ENCODE data around the gene RTP5.
"Not testable (repeated sequence)": the region's sequence is repeated elsewhere in the genome, so short reads cannot be mapped to it uniquely, and the experiment has no call there.

RTP5 gene

DNA sequence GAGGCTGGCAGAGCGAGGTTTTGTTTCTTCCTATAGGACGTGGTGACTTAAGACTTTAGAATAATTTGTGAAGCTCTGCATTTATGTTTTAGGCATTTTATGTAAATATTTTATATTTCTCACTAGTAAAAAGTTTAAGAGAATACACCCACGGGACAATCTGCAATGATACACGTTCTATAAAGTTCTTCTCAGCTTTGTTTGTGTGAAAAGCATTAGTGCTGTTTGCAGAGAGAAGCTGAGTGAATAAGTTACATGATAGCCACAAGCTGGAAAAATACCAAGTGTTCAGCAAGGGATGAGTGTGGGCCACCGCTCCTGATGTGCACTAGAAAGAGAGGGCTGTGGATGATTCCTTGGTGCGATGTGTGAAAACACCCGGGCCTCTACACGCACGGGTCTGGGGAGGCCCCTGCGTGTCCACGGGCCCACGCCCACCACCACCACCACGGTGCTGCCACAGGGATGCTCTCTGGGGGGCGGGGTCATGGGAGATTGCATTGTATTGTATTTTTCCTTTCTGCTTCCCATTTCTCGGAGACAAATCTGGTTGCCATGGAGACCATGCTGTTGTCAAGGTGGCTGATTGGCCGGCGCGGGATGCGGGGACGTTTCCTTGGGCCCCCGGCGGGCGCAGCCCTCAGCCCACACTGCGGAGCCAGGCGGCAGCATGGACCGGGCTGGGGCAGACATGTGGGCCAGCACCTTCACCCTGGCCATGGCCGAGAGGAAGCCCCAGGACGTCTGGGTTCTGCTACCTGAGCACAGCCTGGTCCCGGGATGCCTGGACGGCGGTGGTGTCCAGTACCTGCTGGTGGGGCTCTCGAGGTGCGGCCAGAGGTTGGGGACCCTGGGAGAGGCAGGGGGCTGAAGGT, at the start of gene RTP5:
Gene RTP5, plus strand, starts transcription at position 643 of the 875 bp plus-strand sequence. Its CDS starts 28 bp downstream, at position 671.
- DNase-seq = no peak

DNA sequence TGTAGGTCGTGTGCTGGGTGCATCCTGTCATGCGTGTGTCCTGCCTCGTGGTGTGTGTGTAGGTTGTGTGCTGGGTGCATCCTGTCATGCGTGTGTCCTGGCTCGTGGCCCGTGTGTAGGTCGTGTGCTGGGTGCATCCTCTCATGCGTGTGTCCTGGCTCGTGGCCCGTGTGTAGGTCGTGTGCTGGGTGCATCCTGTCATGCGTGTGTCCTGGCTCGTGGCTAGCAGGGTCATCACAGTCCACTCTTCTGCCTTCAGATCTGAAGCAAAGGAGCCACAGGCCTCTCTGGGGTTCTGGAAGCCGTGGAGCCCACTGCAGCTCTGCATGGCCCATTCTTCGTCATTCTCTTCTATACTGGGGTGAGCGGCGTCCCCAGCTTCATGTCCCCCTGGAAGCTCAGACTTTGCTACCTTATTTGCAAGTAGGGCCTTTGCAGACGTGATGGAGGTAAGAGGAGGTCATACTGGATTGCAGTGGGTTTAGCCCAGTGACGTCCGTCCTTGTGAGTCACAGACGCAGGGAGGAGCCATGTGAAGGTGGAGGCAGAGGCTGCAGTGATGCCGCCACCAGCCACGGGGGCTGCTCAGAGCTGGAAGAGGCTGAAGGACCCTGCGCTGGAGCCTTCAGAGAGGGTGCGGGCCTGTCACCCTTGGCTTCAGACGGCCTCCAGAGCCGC, 49.4 kb upstream of the RTP5 start:
- not testable (repeated sequence) for DNase-seq

DNA sequence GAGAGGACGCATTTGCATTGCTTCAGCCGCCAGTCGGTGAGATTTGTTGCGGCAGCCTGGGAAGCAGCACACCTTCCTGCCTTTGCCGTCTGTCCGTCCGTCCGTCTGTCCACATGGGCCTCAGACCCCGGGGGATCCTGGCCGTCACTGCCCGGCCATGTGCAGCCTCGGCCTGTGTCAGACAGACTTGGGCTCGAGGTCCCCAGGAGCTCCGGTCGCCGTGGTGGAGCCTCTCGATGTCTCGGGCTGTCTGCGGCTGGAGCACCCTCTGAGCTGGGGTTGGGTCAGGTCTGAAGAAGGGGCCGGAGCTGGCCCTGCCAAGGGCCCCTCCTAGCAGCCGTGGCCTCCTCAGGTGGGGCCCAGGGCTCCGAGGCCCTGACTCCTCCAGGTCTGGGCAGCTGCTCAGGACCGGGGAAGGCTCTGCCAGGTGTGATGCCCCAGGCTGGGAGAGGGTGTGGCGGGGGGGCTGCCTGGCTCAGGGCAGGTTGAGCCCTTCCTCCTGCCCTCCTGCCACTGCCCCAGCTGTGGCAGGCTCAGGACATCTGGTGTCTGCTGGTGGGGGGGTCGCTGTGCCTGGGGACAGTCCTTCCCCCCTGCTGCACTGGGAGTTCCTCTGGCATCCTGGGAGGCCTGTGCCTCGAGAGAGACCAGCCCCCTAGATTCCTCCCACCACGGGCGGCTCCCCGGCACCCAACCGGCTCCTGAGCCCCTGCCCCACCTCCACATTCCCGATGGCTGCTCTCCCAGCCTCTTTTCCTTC, 48.7 kb upstream of the RTP5 start:
- DNase-seq = peak in 1 of 2 donors; percentile 6

DNA sequence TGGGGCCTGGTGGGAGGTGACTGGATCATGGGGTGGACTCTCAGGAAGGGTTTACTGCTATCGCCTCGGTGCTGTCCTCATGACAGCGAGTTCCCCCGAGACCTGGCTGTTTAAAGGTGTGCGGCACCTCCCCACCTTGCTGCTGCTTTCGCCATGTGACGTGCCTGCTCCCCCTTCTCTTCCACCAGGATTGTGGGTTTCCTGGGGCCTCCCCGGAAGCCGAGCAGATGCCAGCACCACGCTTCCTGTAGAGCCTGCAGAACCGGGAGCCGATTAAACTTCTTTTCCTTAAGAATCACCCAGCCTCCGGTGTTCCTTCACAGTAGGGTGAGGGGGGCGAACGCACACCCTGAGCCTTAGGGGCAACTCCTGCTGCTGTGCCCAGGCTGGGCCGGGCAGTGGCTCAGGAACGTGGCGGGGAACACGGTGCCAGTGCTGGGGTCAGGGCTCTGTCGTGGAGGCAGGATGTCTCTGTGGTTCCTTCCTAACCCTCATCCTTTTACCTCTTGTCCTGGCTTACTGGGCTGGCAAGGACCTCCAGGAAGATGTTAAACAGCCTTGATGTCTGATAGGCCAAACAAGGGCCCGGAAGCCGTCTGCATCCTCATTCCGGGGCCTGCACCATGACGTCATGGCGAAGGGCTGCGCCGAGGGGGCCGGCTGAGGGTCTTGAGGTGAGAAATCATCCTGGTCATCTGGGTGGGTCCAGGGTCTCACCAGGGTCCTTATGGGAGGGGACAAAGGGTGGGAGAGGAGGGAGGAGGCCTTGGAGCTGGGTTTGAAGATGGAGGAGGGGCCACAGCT, 47.9 kb upstream of the RTP5 start:
- DNase-seq = no peak

DNA sequence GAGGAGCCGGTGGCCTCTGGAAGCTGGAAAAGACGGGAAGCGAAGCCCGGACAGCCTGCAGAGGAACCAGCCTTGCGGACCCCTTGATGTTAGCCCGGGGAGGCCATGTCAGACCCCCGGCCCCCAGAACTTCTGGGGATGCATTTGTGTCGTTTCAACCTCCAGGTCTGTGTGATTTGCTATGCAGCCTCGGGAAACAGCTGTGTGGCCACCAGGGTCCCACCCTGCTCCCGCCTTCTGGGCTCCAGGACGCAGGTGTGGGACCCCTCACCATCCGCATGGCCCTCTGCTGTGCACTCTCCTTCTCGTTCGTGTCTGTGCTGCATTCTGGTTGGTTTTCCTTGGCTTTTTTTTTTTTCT, 47.3 kb upstream of the RTP5 start:
- no peak for DNase-seq

DNA sequence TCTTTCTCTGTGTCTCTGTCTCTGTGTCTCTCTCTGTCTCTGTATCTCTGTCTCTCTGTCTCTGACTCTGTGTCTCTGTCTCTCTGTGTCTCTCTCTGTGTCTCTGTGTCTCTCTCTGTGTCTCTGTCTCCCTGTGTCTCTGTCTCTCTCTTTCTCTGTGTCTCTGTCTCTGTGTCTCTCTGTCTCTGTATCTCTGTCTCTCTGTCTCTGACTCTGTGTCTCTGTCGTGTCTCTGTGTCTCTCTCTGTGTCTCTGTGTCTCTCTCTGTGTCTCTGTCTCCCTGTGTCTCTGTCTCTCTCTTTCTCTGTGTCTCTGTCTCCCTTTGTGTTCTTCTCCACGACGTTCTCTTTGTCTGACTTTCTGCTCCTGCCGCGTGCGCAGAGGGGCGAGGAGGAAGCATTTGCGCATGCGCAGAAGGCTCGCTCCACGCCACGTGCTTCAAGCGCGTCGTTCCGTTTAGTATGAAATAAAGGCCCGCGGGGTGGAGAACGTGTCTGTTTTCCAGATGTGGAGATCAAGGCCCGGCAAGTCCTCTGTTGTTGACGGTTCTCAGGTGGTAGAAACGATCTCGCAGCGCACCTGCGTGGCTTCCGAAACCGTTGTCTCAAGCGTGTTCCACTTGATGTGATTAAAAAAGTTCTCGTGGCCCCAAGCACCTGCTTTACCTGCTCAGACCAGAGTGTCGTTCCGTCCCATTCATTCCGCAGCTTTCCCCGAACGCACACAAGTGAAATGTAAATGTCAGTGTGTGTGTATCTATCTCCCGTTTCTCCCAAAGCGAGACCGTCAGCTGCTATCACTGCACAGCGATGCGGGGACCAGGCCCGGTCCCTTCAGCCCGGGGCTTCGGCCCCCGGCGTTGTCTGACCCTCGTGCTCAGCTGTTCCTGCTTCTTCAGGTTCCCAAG, 45.7 kb upstream of the RTP5 start:
- DNase-seq = not testable (repeated sequence)

DNA sequence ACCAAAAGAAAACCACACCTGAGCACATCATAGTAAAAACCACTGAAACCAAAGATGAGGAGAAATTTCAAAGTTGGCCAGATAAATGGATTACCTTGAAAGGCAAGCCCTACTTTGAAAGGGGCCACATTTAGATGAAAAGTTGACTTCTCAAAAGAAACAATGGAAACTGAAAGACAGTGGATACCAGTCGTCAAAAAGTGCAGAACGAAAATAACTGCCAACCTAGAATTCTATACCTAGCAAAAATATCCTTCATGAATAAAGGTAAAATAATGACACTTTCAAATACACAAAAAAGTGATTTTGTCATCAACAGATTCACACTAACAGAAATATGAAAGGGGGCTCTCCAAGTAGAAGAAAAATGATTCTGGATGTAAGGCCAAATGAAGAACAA, 42.1 kb upstream of the RTP5 start:
- no peak for DNase-seq

DNA sequence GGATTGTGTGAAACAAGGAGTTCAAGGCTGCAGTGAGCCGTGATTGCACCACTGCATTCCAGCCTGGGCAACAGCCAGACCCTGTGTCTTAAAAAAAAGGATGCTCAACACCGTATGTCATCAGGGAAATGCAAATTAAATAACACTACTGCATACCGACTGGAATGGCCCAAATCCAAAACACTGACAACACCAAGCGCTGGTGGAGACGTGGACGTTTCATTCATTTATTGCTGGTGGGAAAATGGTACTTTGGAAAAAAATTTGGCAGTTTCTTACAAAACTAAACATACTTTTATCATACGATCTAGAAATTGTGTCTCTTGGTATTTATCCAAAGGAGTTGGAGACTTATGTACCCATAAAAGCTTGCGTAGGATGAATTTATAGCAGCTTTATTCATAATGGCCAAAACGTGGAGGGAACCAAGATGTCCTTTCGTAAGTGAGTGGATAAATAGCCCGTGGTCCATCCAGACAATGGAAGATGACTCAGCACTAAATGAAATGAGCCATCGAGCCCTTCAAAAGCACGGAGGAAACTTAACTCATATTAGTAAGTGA, 36.3 kb upstream of the RTP5 start:
- no peak for DNase-seq

DNA sequence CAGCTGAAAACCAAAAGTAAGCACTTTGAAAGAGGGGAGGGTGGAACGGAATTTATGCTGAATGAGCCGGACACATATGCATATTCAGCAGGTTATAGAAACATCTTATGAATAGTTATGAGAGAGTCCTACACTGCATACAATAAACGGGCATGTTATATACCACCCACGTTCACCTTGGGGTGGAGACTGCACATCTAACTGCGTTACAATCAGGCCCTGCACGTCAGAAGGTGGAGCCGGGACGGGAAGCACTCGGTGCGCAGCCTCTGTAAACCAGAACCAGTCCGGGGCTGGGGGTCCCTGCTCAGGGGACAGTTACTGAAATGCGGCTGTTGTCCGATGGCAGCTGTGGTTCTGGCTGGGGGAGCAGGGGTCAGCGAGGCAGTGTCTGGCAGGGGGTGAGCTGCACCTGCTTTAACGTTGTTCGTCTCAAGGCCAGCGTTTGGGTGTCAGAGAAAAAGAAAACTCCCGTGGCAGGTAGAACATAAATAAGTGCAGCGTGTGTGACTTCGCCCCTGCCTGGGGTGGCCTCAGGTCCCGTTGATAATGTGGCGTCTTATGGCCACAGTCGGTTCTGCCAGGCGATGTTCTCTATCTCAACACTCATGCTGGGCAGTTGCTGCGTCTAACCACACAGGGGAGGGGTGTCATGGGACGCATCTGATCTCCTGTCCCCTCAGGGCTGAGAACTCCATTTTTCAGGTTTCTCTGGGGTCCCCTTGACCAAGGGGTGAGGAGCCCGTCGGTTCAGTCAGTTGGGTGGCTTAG, 35.6 kb upstream of the RTP5 start:
- not testable (repeated sequence) for DNase-seq

DNA sequence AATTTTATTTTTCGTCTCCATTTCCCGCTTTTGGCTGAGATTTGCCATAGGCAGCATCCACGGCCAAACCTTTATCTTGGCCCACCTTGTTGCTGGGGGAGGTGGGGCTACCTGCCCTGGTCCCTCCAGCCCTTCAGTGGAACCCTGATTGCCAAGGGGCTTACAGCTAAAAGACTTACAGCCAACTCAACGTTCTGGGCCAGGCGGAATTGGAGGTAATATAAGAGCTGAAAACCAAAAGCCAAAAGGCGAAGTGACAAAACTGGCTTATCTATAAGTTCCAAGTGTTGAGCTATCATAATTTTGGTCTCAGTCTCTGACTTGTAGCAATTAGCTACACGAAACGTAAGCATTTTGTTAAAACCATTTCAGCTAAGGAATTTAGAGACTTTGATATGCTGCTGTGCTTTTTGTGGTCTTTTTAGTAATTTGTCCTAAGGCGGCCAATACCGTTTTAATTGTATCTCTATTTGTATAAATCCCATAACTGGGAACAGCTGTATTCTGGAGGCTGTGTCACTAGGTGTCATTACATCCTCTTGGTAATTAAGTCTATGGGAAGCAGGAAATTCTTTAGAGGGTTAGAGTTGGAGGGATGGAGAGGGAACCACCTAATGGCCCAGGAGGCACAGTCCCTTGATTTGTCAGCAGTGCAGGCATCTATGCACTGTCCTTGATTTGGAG, 34.9 kb upstream of the RTP5 start:
- no peak for DNase-seq

DNA sequence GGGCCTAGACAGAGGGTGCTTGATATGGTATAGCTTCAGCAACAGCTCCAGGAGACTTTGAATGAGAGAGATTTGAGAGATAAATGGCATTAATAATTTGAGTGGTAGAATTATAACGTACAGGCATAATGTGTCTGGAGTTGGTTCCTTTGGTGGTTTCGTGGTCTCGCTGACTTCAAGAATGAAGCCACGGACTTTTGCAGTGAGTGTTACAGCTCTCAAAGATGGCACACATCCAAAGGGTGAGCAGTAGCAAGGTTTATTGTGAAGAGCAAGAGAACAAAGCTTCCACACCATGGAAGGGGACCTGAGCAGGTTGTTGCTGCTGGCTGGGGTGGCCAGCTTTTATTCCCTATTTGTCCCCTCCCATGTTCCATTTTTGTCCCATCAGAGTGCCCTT, 33.9 kb upstream of the RTP5 start:
- DNase-seq = no peak

DNA sequence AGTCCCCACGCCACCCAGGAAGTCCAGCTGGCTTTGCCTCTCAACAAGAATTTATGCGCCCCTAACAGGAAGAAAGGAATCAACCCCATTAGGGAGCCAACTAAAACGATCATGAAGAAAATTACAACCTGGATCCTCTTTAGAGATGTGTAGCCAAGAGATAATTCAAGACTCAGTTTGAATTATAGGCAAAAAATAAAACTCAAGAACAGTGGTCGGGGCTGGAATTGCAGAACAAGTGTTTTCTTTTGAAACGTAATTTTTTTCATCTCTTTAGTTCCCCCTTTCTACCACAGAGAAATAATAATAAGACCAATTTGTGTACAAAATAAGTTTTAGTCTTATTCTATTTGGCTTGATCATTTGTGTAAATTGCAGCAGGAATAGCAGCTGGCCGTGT, 33.2 kb upstream of the RTP5 start:
- no peak for DNase-seq

DNA sequence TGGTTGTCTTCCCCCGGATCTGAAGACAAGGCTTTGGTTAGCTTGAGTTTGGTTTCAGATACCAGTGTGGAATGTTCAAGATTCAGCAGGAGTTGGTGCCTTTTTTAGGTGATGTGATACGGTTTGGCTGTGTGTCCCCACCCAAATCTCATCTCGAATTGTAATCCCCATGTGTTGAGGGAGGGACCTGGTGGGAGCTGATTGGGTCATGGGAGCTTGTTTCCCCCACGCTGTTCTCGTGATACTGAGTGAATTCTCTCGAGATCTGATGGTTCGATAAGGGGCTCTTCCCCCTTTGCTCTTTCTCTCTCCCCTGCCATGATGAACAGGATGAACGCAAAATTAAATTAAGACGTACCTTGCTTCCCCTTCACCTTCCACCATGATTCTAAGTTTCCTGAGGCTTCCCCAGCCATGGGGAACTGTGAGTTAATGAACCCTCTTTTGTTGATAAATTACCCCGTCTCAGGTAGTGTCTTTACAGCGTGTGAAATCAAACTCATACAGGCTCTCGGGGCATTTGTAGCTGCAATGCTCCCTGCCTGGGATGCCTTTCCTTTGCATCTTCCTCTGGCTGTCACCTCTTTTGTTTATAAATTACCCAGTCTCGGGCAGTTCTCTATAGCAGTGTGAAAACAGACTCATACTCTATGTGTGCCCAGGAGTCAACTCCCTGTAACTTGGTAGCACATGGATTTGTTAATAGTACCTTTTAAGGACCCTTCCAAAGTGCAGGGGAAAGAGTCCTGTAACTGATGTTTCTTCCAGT, 32.1 kb upstream of the RTP5 start:
- DNase-seq = no peak

DNA sequence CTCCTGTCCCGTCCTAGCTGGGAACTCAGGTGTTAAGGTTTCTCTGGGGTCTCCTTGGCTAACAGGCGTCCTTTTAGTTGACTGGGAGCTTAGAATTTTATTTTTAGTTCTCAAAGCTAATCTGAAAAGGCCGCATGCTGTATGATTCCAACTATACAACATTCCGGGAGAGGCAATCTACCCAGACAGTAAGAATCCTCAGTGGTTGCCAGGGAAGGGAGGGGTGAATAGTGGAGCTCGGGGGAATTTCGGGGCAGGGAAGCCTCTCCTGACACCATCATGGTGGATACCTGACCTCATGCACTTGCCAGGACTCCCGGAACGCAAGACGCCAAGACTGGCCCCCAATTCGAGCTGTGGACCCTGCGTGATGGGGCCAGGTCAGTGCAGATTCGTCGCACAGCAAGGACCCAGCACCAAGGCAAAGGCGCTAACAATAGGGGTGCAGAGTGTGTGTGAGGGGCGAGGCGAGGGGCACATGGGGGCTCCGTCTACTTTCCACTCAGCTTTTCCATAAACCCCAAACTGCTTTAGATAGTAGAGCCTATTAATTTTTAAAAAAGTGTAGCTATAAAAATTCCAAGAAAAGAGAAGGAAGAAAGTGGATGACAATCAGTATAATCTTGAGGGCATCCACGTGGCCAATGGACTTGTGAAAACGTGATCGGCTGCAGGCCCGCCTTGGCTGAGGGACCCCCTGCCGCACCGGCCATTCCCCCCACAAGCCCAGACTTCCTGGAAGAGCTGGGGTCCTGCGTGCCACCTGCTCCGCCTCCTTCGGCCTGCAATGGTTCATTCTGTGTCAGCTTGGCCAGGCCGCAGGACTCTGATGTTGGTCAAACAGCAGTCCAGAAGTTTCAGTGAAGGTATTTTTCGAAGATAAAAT, 28.1 kb upstream of the RTP5 start:
- no peak for DNase-seq

DNA sequence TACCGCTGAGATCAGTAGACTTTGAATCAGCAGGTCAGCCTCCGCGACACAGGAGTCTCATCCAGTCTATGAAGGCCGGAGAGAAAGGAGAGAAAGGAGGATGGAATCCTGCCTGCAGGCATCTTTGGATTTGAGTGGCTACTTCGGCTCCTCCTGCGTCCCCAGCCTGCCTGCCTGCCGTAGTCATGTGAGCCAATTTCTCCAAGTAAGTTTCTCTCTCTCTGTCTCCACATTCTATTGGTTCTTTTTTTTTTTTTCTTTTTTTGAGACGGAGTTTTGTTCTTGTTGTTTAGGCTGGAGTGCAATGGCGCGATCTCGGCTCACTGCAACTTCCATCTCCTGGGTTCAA, 27.5 kb upstream of the RTP5 start:
- no peak for DNase-seq

DNA sequence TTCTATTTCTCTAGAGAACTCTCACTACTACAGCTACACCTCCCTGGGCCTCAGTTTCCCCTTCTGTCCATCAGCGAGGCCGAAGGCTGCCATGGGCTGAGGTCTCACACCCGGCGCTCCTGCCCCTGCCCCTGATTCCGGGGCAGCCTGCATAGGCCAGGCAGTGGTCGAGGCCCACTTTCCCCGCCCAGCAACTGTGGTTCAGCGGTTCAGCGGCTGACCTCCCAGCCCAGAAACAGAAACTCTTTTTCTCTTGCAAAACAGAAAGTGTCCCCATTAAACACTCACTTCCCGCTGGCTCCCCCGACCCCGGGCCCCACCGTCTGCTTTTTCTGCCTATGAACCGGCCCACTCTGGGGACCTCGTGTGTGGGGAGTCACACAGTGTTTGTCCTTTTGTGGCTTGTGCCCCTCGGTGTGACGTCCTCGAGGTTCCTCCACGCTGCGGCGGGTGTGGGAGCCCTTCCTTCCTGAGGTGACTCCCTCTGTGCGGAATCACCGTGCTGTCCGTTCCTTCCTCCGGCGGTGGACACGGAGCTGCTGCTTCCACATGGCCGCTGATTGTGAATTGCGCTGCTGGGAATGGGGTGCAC, 26.8 kb upstream of the RTP5 start:
- peak; percentile 57 to 61 for DNase-seq

DNA sequence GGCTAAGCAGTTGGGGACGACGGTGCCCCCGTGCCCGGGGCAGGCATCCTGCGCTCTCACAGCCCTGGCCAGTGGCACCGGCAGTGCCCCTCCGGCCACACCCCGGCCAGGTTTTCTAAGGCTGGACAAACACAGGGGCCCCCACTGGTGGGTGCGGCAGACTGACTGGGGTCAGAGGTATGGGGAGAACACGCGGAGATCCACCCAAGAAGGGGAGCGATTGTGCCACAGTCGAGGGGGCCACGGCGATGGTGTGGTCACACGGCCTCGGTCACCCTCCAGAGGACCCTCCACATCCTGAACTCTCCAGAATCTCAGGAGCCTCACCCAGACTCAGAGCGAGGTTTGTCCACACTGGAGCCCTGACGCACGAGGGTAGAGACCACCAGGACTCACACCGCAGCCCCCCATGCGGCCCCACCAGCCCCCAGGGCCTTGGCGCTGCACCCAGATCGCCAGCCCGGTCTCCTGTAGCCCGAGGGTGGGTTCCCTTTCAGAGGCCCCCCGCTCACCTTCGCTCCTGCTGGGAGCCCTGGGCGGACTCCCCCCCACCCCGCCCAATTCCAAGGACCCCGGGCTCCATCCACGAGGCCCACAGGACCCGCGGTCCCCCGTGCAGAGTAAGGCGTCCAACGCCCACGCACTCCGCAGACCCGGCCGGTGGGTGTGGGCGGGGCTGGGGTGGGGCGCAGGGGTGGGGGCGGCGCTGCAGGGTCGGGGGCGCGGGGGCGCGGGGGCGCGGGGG, 26.0 kb upstream of the RTP5 start:
- DNase-seq = no peak
